NCI-H446 (cell line): ENCODE results near the gene FAM153A.
"Not testable (repeated sequence)": the region's sequence is repeated elsewhere in the genome, so short reads cannot be mapped to it uniquely, and the experiment has no call there.

Experiments
- DNase-seq, 2 experiments: peaks; one replicate each; lab custom pipeline; 2025; lab: John Stamatoyannopoulos, UW

FAM153A gene

GRCh38 chr5:177782792-177783633 lies at the start of gene FAM153A:
FAM153A (minus strand) TSS chr5:177782899.
- DNase-seq: not testable (repeated sequence)

- DNase-seq: not testable (repeated sequence)
These were observed 49.6 kb upstream of the FAM153A start for GRCh38 chr5:177832287-177832686.

GRCh38 chr5:177826073-177826472 lies 43.4 kb upstream of the FAM153A start:
- DNase-seq: not testable (repeated sequence)

GRCh38 chr5:177824776-177825175 lies 42.1 kb upstream of the FAM153A start:
- not testable (repeated sequence) for DNase-seq

GRCh38 chr5:177822489-177822888 lies 39.8 kb upstream of the FAM153A start:
- not testable (repeated sequence) for DNase-seq

GRCh38 chr5:177819664-177820063 lies 37.0 kb upstream of the FAM153A start:
- DNase-seq: not testable (repeated sequence)

GRCh38 chr5:177812814-177813425 lies 30.2 kb upstream of the FAM153A start:
- not testable (repeated sequence) for DNase-seq

- DNase-seq: not testable (repeated sequence)
These were observed 29.6 kb upstream of the FAM153A start for GRCh38 chr5:177812160-177812743.

GRCh38 chr5:177809209-177809913 lies 26.7 kb upstream of the FAM153A start:
- not testable (repeated sequence) for DNase-seq

GRCh38 chr5:177808420-177808819 lies 25.7 kb upstream of the FAM153A start:
- DNase-seq: not testable (repeated sequence)

GRCh38 chr5:177807265-177807664 lies 24.6 kb upstream of the FAM153A start:
- DNase-seq: not testable (repeated sequence)

- DNase-seq: not testable (repeated sequence)
These were observed 18.7 kb upstream of the FAM153A start for GRCh38 chr5:177801427-177801826.

GRCh38 chr5:177798237-177798840 lies 15.6 kb upstream of the FAM153A start:
- DNase-seq: not testable (repeated sequence)

- peak in 1 of 2 experiments; percentile 5 for DNase-seq
These were observed 10.6 kb upstream of the FAM153A start for GRCh38 chr5:177793272-177793671.

- not testable (repeated sequence) for DNase-seq
These were observed 8.9 kb upstream of the FAM153A start for GRCh38 chr5:177791649-177792048.

GRCh38 chr5:177782169-177782568 lies 530 bp downstream of the FAM153A start:
- DNase-seq: not testable (repeated sequence)

GRCh38 chr5:177771206-177771605 lies 11.5 kb downstream of the FAM153A start:
- DNase-seq: not testable (repeated sequence)

- DNase-seq: not testable (repeated sequence)
These were observed 12.1 kb downstream of the FAM153A start for GRCh38 chr5:177770646-177771045.

GRCh38 chr5:177763737-177764508 lies 18.8 kb downstream of the FAM153A start:
- DNase-seq: not testable (repeated sequence)

GRCh38 chr5:177760954-177761353 lies 21.7 kb downstream of the FAM153A start:
- DNase-seq: not testable (repeated sequence)

GRCh38 chr5:177747354-177747753 lies 35.3 kb downstream of the FAM153A start:
- DNase-seq: not testable (repeated sequence)
